Measurements from ENCODE around the gene THBS4. TPM values are rescaled to one million over a fixed set of nuclear protein-coding genes. Genes with fewer than 3 reads are reported as not detected.

Gene THBS4
- total and polyA plus RNA-seq, 8 donors, result 3.7 to 56.8 (median 8.6) TPM

DNA sequence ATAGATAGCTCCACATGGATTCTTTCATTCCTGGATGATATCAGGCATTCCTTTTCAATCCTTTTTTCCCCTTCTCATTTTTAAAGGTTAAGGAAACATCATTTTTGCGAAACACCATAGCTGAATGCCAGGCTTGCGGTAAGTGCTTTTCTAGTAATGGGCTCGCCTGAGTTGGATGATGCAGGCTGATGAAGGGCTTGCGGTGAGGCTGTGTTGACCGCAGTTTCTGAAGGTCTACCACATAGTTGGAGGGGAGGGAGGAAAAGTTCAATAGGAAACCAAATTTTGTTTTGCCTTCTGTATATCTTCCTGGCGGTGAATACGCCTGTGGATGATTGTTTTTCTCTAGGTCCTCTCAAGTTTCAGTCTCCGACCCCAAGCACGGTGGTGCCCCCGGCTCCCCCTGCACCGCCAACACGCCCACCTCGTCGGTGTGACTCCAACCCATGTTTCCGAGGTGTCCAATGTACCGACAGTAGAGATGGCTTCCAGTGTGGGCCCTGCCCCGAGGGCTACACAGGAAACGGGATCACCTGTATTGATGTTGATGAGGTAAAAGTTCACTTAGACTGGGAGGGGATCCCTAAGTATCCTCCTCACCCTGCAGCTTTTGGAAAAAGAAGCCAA lies 24.3 kb downstream of the THBS4 start:
- intact Hi-C loops (cut with DNase I), result no loop called here
- FAIRE-seq (no peak), DNase-seq (no peak), ATAC-seq (no peak)
- 93% methylated on average over 18 of the region's 18 CpGs for WGBS, 2 donors
- H3K9me3 ChIP-seq, result no peaks in the 10 kb centered on the region
- no peaks in the 10 kb centered on the region for H3K36me3 ChIP-seq
- no peak overlapping the region for H3K27ac ChIP-seq
- no peaks in the 10 kb centered on the region for H3K27me3 ChIP-seq
- H3K4me1 ChIP-seq, result no peaks in the 10 kb centered on the region
- TF ChIP-seq, protein P1, sequence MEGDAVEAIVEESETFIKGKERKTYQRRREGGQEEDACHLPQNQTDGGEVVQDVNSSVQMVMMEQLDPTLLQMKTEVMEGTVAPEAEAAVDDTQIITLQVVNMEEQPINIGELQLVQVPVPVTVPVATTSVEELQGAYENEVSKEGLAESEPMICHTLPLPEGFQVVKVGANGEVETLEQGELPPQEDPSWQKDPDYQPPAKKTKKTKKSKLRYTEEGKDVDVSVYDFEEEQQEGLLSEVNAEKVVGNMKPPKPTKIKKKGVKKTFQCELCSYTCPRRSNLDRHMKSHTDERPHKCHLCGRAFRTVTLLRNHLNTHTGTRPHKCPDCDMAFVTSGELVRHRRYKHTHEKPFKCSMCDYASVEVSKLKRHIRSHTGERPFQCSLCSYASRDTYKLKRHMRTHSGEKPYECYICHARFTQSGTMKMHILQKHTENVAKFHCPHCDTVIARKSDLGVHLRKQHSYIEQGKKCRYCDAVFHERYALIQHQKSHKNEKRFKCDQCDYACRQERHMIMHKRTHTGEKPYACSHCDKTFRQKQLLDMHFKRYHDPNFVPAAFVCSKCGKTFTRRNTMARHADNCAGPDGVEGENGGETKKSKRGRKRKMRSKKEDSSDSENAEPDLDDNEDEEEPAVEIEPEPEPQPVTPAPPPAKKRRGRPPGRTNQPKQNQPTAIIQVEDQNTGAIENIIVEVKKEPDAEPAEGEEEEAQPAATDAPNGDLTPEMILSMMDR (IDR thresholded peaks at IDR 0.05), result no peak
- H3K4me3 ChIP-seq, result no peak overlapping the region

DNA sequence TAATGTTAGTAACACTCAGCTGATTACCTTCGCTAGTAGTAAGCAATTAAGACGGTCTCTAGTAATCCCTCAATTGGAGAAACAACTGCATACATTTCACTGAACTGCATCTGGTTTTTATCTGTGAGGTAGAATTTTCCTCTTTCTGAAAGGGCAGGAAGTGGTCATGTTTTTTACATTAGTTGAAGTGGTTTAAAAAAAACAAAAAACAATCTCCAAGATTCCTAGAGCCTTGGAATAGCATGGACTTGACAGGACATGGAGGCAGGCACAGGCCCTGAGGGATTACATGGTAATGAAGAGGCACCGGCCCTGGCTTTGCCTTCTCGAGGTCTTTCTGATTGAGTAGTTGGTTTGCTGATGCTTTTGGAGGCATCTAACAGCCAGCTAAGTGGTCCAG lies 25.8 kb downstream of the THBS4 start:
- no peak for DNase-seq
- no peak for FAIRE-seq
- WGBS, 2 donors, result 75 to 79% methylated on average over 4 of the region's 4 CpGs

DNA sequence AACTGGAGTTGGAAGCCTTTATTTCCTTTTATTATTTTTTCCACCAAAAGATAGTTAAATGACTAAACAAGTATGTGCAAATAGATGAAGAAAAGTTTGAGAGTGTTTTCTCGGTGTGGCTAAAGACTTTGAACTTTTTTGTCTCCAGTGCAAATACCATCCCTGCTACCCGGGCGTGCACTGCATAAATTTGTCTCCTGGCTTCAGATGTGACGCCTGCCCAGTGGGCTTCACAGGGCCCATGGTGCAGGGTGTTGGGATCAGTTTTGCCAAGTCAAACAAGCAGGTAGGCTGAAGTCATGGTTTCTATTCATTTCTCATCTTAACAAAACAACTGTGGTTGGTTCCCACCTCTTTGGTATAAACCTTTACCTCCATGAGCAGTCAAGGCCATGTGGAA lies 26.4 kb downstream of the THBS4 start:
- 86 to 89% methylated on average over 4 of the region's 4 CpGs for WGBS, 2 donors
- no peak for DNase-seq
- Histone ChIP-seq H3K4me1 (no peaks in the 10 kb centered on the region), H3K9me3 (no peaks in the 10 kb centered on the region), H3K27ac (no peak overlapping the region), H3K27me3 (no peaks in the 10 kb centered on the region), H3K4me3 (no peak overlapping the region), H3K36me3 (no peaks in the 10 kb centered on the region)
- FAIRE-seq, result no peak
- TF ChIP-seq, protein P1 (IDR thresholded peaks at IDR 0.05), result no peak
- intact Hi-C loops (cut with DNase I), result no loop called here
- no peak for ATAC-seq

More for the DNA sequence above, 25.8 kb downstream of the THBS4 start:
- no peaks in the 10 kb centered on the region for H3K27me3 ChIP-seq
- H3K4me3 ChIP-seq, result no peak overlapping the region
- H3K9me3 ChIP-seq, result no peaks in the 10 kb centered on the region
- no peak for ATAC-seq
- intact Hi-C loops (cut with DNase I), result no loop called here
- TF ChIP-seq, protein P1 (IDR thresholded peaks at IDR 0.05), result no peak
- H3K36me3 ChIP-seq, result no peaks in the 10 kb centered on the region
- no peak overlapping the region for H3K27ac ChIP-seq
- no peaks in the 10 kb centered on the region for H3K4me1 ChIP-seq

DNA sequence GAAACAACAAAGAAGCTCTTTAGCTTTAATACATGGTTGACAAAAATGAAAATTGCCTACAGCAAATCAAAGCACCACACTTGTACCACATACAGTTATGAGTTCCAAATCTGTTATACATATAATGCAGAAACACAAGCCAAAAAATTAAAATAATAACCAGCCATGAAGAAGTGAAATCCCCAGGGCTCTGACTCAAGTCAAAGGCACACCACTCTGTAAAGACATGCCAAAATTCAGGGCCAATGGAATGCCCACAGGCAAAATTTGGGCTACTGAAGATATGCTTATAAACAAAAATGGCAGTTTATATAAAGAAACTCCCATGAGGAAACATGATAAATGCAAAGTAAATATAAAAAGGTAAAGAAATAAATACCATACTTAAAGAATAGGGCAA lies 29.0 kb downstream of the THBS4 start:
- ATAC-seq (no peak), FAIRE-seq (no peak)
- TF ChIP-seq, protein P1 (IDR thresholded peaks at IDR 0.05), result no peak

DNA sequence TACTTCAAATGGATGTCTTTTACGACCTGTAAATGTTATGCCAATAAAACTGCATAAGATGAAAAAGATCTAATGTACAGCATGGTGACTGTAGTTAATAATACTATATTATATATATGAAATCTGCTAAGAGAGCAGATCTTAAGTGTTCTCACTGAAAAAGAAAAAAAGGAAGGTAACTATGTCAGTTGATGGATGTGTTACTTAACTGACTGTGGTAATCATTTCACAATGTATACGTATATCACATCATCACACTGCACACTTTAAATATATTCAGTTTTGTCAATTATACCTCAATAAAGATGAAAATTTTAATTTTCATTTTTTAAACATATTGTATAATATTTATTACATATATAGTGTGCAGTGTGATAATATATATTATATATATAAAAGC lies 31.9 kb downstream of the THBS4 start:
- 80 to 88% methylated on average over 2 of the region's 2 CpGs for WGBS, 2 donors
- H3K9me3 ChIP-seq, result no peaks in the 10 kb centered on the region
- H3K4me1 ChIP-seq, result no peaks in the 10 kb centered on the region
- H3K27ac ChIP-seq, result no peak overlapping the region
- DNase-seq (no peak), FAIRE-seq (no peak), ATAC-seq (no peak)
- TF ChIP-seq, protein P1 (IDR thresholded peaks at IDR 0.05), result no peak
- H3K27me3 ChIP-seq, result no peaks in the 10 kb centered on the region
- H3K4me3 ChIP-seq, result no peak overlapping the region
- H3K36me3 ChIP-seq, result no peaks in the 10 kb centered on the region
- intact Hi-C loops (cut with DNase I), result no loop called here

More for the DNA sequence above, 29.0 kb downstream of the THBS4 start:
- intact Hi-C loops (cut with DNase I), result no loop called here
- H3K27me3 ChIP-seq, result no peaks in the 10 kb centered on the region
- H3K9me3 ChIP-seq, result no peaks in the 10 kb centered on the region
- H3K36me3 ChIP-seq, result no peaks in the 10 kb centered on the region
- H3K27ac ChIP-seq, result no peak overlapping the region
- no peaks in the 10 kb centered on the region for H3K4me1 ChIP-seq
- no peak overlapping the region for H3K4me3 ChIP-seq
- no peak for DNase-seq
